SK-N-SH treated with all-trans-retinoic acid at 6 μM for 48 hours (cell line): ENCODE results near the gene WFDC1.

Experiments
- ATAC-seq: fragments of 200-7000 bp; cut with Tn5 transposase; 3 replicates; pipeline ENCODE4 v1.9.1; 2020; ENCODE audit warnings: mild to moderate bottlenecking, moderate library complexity
- ARNTL ChIP-seq: fragments of 450-650 bp; formaldehyde crosslinking; IDR thresholded peaks from 2 replicates; pipeline ENCODE4 v1.5.0; 2020; ENCODE audit warnings: low read depth, mild to moderate bottlenecking, moderate library complexity, borderline replicate concordance
- BACH2 ChIP-seq: fragments of 250-450 bp; sonication (Bioruptor Pico); IDR thresholded peaks from 2 replicates; pipeline ENCODE4 v1.9.0; 2021; ENCODE audit warnings: mild to moderate bottlenecking, borderline replicate concordance
- CREB5 ChIP-seq: fragments of 250-450 bp; sonication (Bioruptor Pico); IDR thresholded peaks from 2 replicates; pipeline ENCODE4 v1.5.1; 2020; ENCODE audit warnings: low read depth, mild to moderate bottlenecking, moderate library complexity
- CSDC2 ChIP-seq: fragments of 250-450 bp; sonication (Bioruptor Pico); IDR thresholded peaks from 2 replicates; pipeline ENCODE4 v1.5.0; 2020; ENCODE audit warnings: mild to moderate bottlenecking, moderate library complexity
- ESRRG ChIP-seq: fragments of 250-450 bp; sonication (Bioruptor Pico); IDR thresholded peaks from 2 replicates; pipeline ENCODE4 v1.6.1; 2021; ENCODE audit warnings: mild to moderate bottlenecking
- GLIS3 ChIP-seq: fragments of 250-450 bp; sonication (Bioruptor Pico); IDR thresholded peaks from 2 replicates; pipeline ENCODE4 v1.5.0; 2020; ENCODE audit warnings: mild to moderate bottlenecking, moderate library complexity
- ISL1 ChIP-seq: fragments of 250-450 bp; sonication (Bioruptor Pico); IDR thresholded peaks from 2 replicates; pipeline ENCODE4 v2.1.2; 2022; ENCODE audit warnings: mild to moderate bottlenecking, moderate library complexity
- OSR1 ChIP-seq: fragments of 250-450 bp; sonication (Bioruptor Pico); IDR thresholded peaks from 2 replicates; pipeline ENCODE4 v1.8.0; 2022; ENCODE audit warnings: moderate library complexity, mild to moderate bottlenecking, inconsistent platforms
- POU6F1 ChIP-seq: fragments of 250-450 bp; sonication (Bioruptor Pico); IDR thresholded peaks from 2 replicates; pipeline ENCODE4 v1.8.0; 2021; ENCODE audit warnings: low read depth, mild to moderate bottlenecking, moderate library complexity, borderline replicate concordance
- PPARA ChIP-seq: fragments of 250-450 bp; sonication (Bioruptor Pico); IDR thresholded peaks from 2 replicates; pipeline ENCODE4 v1.5.0; 2020; ENCODE audit warnings: mild to moderate bottlenecking, borderline replicate concordance
- RARB ChIP-seq: fragments of 250-450 bp; sonication (Bioruptor Pico); IDR thresholded peaks from 2 replicates; pipeline ENCODE4 v1.8.0; 2021; ENCODE audit warnings: mild to moderate bottlenecking, moderate library complexity
- SNAI2 ChIP-seq: fragments of 250-450 bp; sonication (Bioruptor Pico); IDR thresholded peaks from 2 replicates; pipeline ENCODE4 v1.5.0; 2020; ENCODE audit warnings: mild to moderate bottlenecking, moderate library complexity
- TCF4 ChIP-seq: fragments of 250-450 bp; sonication (Bioruptor Pico); IDR thresholded peaks from 2 replicates; pipeline ENCODE4 v1.8.0; 2021; ENCODE audit warnings: mild to moderate bottlenecking, moderate library complexity, borderline replicate concordance
- TOX ChIP-seq: fragments of 250-450 bp; sonication (Bioruptor Pico); IDR thresholded peaks from 2 replicates; pipeline ENCODE4 v1.8.0; 2021; ENCODE audit warnings: mild to moderate bottlenecking, moderate library complexity, borderline replicate concordance
- ZC3H10 ChIP-seq: fragments of 250-450 bp; sonication (Bioruptor Pico); IDR thresholded peaks from 2 replicates; pipeline ENCODE4 v1.5.1; 2021; ENCODE audit warnings: mild to moderate bottlenecking, moderate library complexity
- ZFP3 ChIP-seq: fragments of 250-450 bp; sonication (Bioruptor Pico); IDR thresholded peaks from 2 replicates; pipeline ENCODE4 v1.5.0; 2020; ENCODE audit warnings: mild to moderate bottlenecking, moderate library complexity
- ZFP30 ChIP-seq: fragments of 450-650 bp; formaldehyde crosslinking; IDR thresholded peaks from 2 replicates; pipeline ENCODE4 v1.5.0; 2022; ENCODE audit warnings: mild to moderate bottlenecking, moderate library complexity
- ZNF70 ChIP-seq: fragments of 450-650 bp; formaldehyde crosslinking; IDR thresholded peaks from 2 replicates; pipeline ENCODE4 v1.5.0; 2020; ENCODE audit warnings: mild to moderate bottlenecking, moderate library complexity
- ZNF8 ChIP-seq: fragments of 450-650 bp; formaldehyde crosslinking; IDR thresholded peaks from 2 replicates; pipeline ENCODE4 v1.5.0; 2020; ENCODE audit warnings: mild to moderate bottlenecking, moderate library complexity
- TF ChIP-seq, protein P1 (sequence below): fragments of 250-450 bp; sonication (Bioruptor Pico); IDR thresholded peaks from 2 replicates; pipeline ENCODE4 v1.5.0; 2020; ENCODE audit warnings: mild to moderate bottlenecking, moderate library complexity
- TF ChIP-seq, protein P2 (sequence below): fragments of 250-450 bp; sonication (Bioruptor Pico); IDR thresholded peaks from 2 replicates; pipeline ENCODE4 v1.8.0; 2020; ENCODE audit warnings: mild to moderate bottlenecking, moderate library complexity, borderline replicate concordance

WFDC1 gene

GRCh38 chr16:84314814-84315213 lies 20.1 kb downstream of the WFDC1 start:
- TF ChIP-seq ZFP30: no peak
- no peak for TF ChIP-seq CREB5
- no peak for TF ChIP-seq RARB (CRISPR knock-in tag)
- no peak for TF ChIP-seq ZFP3 (CRISPR knock-in tag)
- ATAC-seq: no peak

DNA sequence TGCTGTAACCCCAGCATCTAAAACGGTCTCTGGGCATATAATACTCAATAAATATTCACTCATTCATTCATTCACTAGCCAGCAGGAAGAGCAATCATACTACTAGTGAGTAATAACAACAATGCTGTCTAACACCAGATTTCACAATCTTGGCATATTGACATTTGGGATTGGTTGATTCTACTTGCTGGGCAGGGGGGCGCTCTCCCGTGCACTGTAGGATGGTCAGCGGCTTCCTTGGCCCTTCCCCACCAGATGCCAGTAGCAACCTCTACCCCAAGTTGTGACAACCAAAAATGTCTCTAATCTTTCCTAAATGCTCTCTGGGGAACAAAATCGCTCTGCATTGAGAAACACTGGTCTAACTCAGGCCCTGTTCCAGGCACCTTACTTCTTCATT lies 20.7 kb downstream of the WFDC1 start:
- no peak for ATAC-seq

GRCh38 chr16:84318091-84318975 lies 23.7 kb downstream of the WFDC1 start:
- no peak for ATAC-seq
- TF ChIP-seq POU6F1: no peak
- no peak for TF ChIP-seq PPARA
- TF ChIP-seq, protein P1, sequence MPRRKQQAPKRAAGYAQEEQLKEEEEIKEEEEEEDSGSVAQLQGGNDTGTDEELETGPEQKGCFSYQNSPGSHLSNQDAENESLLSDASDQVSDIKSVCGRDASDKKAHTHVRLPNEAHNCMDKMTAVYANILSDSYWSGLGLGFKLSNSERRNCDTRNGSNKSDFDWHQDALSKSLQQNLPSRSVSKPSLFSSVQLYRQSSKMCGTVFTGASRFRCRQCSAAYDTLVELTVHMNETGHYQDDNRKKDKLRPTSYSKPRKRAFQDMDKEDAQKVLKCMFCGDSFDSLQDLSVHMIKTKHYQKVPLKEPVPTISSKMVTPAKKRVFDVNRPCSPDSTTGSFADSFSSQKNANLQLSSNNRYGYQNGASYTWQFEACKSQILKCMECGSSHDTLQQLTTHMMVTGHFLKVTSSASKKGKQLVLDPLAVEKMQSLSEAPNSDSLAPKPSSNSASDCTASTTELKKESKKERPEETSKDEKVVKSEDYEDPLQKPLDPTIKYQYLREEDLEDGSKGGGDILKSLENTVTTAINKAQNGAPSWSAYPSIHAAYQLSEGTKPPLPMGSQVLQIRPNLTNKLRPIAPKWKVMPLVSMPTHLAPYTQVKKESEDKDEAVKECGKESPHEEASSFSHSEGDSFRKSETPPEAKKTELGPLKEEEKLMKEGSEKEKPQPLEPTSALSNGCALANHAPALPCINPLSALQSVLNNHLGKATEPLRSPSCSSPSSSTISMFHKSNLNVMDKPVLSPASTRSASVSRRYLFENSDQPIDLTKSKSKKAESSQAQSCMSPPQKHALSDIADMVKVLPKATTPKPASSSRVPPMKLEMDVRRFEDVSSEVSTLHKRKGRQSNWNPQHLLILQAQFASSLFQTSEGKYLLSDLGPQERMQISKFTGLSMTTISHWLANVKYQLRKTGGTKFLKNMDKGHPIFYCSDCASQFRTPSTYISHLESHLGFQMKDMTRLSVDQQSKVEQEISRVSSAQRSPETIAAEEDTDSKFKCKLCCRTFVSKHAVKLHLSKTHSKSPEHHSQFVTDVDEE (CRISPR knock-in tag): no peak
- no peak for TF ChIP-seq ZFP30
- no peak for TF ChIP-seq TOX
- no peak for TF ChIP-seq CREB5
- no peak for TF ChIP-seq ESRRG (CRISPR knock-in tag)
- TF ChIP-seq BACH2 (CRISPR knock-in tag): no peak
- no peak for TF ChIP-seq ARNTL (CRISPR knock-in tag)
- no peak for TF ChIP-seq ZFP3 (CRISPR knock-in tag)
- TF ChIP-seq RARB (CRISPR knock-in tag): no peak
- no peak for TF ChIP-seq ZNF70 (CRISPR knock-in tag)
- no peak for TF ChIP-seq OSR1 (CRISPR knock-in tag)

More for the DNA sequence above, 20.7 kb downstream of the WFDC1 start:
- TF ChIP-seq ESRRG (CRISPR knock-in tag): no peak
- TF ChIP-seq RARB (CRISPR knock-in tag): no peak
- TF ChIP-seq ZNF70 (CRISPR knock-in tag): no peak
- no peak for TF ChIP-seq CSDC2 (CRISPR knock-in tag)
- TF ChIP-seq ZC3H10: no peak
- TF ChIP-seq GLIS3 (CRISPR knock-in tag): no peak
- TF ChIP-seq PPARA: no peak
- TF ChIP-seq, protein P2, sequence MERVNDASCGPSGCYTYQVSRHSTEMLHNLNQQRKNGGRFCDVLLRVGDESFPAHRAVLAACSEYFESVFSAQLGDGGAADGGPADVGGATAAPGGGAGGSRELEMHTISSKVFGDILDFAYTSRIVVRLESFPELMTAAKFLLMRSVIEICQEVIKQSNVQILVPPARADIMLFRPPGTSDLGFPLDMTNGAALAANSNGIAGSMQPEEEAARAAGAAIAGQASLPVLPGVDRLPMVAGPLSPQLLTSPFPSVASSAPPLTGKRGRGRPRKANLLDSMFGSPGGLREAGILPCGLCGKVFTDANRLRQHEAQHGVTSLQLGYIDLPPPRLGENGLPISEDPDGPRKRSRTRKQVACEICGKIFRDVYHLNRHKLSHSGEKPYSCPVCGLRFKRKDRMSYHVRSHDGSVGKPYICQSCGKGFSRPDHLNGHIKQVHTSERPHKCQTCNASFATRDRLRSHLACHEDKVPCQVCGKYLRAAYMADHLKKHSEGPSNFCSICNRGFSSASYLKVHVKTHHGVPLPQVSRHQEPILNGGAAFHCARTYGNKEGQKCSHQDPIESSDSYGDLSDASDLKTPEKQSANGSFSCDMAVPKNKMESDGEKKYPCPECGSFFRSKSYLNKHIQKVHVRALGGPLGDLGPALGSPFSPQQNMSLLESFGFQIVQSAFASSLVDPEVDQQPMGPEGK (CRISPR knock-in tag): no peak
- TF ChIP-seq CREB5: no peak
- TF ChIP-seq ZFP3 (CRISPR knock-in tag): no peak
- no peak for TF ChIP-seq SNAI2 (CRISPR knock-in tag)
- no peak for TF ChIP-seq ZFP30
- no peak for TF ChIP-seq ISL1 (CRISPR knock-in tag)
- TF ChIP-seq, protein P1 (CRISPR knock-in tag): no peak
- no peak for TF ChIP-seq TCF4
- TF ChIP-seq TOX: no peak
- no peak for TF ChIP-seq ZNF8
